Measurements from ENCODE around the gene MMP24.

- no peak for TF ChIP-seq CTCF (IDR thresholded peaks at IDR 0.05; ENCODE audit: low read depth, low read length)
- TF ChIP-seq EZH2phosphoT487 (IDR thresholded peaks at IDR 0.05; ENCODE audit: low read depth), result no peak
Observed at GRCh38 chr20:35260426-35260825, 33.9 kb downstream of the MMP24 start.
